H9 (cell line): Measurements from ENCODE around the gene TFCP2. TPM values are rescaled to one million over a fixed set of nuclear protein-coding genes. Genes with fewer than 3 reads are reported as not detected.

Experiments
- DNase-seq: peaks from one replicate; pipeline ENCODE4 v3.0.0-alpha.2; 2017
- H2AFZ ChIP-seq: one replicate; pipeline ENCODE4 v1.6.1; 2013; ENCODE audit warnings: mild to moderate bottlenecking, low read length, control low read depth, moderate library complexity
- H2AK5ac ChIP-seq: 2 replicates; pipeline ENCODE4 v1.6.1; 2013; ENCODE audit warnings: low read length, control low read depth, mixed read lengths; ENCODE audit not compliant: insufficient read length
- H2BK120ac ChIP-seq: one replicate; pipeline ENCODE4 v1.6.1; 2013; ENCODE audit warnings: low read depth, mild to moderate bottlenecking, low read length, control low read depth, inconsistent platforms; ENCODE audit not compliant: poor library complexity, severe bottlenecking
- H2BK12ac ChIP-seq: 2 replicates; pipeline ENCODE4 v1.6.1; 2013; ENCODE audit warnings: low read length, control low read depth, mixed read lengths, low read depth; ENCODE audit not compliant: insufficient read length
- H2BK15ac ChIP-seq: 2 replicates; pipeline ENCODE4 v1.6.1; 2013; ENCODE audit warnings: low read depth, low read length, control low read depth
- H2BK20ac ChIP-seq: one replicate; pipeline ENCODE4 v1.6.1; 2013; ENCODE audit warnings: low read depth, mild to moderate bottlenecking, low read length, control low read depth, inconsistent platforms; ENCODE audit not compliant: poor library complexity, severe bottlenecking
- H2BK5ac ChIP-seq: 2 replicates; pipeline ENCODE4 v1.6.1; 2013; ENCODE audit warnings: low read length, control low read depth, mixed read lengths; ENCODE audit not compliant: insufficient read length
- H3K14ac ChIP-seq: 2 replicates; pipeline ENCODE4 v1.6.1; 2013; ENCODE audit warnings: low read length, control low read depth; ENCODE audit not compliant: insufficient read depth
- H3K18ac ChIP-seq: 2 replicates; pipeline ENCODE4 v1.6.1; 2013; ENCODE audit warnings: low read depth, mild to moderate bottlenecking, mixed read lengths, low read length, control low read depth; ENCODE audit not compliant: insufficient read length
- H3K23ac ChIP-seq: 2 replicates; pipeline ENCODE4 v1.6.1; 2013; ENCODE audit warnings: low read length, control low read depth, mixed read lengths, low read depth; ENCODE audit not compliant: insufficient read length
- H3K23me2 ChIP-seq: 2 replicates; pipeline ENCODE4 v1.6.1; 2013; ENCODE audit warnings: low read depth, mild to moderate bottlenecking, mixed read lengths, low read length, control low read depth; ENCODE audit not compliant: insufficient read length, poor library complexity, severe bottlenecking
- H3K27ac ChIP-seq: 2 replicates; pipeline ENCODE4 v1.5.1; 2013; ENCODE audit warnings: low read length, control low read depth, mixed read lengths, low read depth; ENCODE audit not compliant: insufficient read length
- H3K27me3 ChIP-seq: 2 replicates; pipeline ENCODE4 v1.6.1; 2013; ENCODE audit warnings: low read length, control low read depth, inconsistent platforms; ENCODE audit not compliant: insufficient read depth
- H3K4ac ChIP-seq: 2 replicates; pipeline ENCODE4 v1.6.1; 2013; ENCODE audit warnings: low read depth, mild to moderate bottlenecking, control low read depth, inconsistent platforms, low read length, moderate library complexity
- H3K4me1 ChIP-seq: 2 replicates; pipeline ENCODE4 v1.6.1; 2013; ENCODE audit warnings: low read length, control low read depth, inconsistent platforms; ENCODE audit not compliant: insufficient read depth
- H3K4me2 ChIP-seq: 2 replicates; pipeline ENCODE4 v1.6.1; 2013; ENCODE audit warnings: low read length, control low read depth, mixed read lengths; ENCODE audit not compliant: insufficient read length, insufficient read depth
- H3K56ac ChIP-seq: 2 replicates; pipeline ENCODE4 v1.6.1; 2013; ENCODE audit warnings: low read depth, mild to moderate bottlenecking, mixed read lengths, low read length, control low read depth; ENCODE audit not compliant: insufficient read length
- H3K79me1 ChIP-seq: 2 replicates; pipeline ENCODE4 v1.6.1; 2013; ENCODE audit warnings: low read depth, mild to moderate bottlenecking, moderate library complexity, low read length, control low read depth, inconsistent platforms; ENCODE audit not compliant: insufficient read depth, poor library complexity, severe bottlenecking
- H3K79me2 ChIP-seq: 2 replicates; pipeline ENCODE4 v1.6.1; 2013; ENCODE audit warnings: low read length, control low read depth, inconsistent platforms; ENCODE audit not compliant: insufficient read depth
- H3K9ac ChIP-seq: 2 replicates; pipeline ENCODE4 v1.6.1; 2013; ENCODE audit warnings: low read length, control low read depth, mixed read lengths; ENCODE audit not compliant: insufficient read length; ENCODE audit errors: extremely low read depth
- H3K9me3 ChIP-seq: one replicate; pipeline ENCODE4 v1.6.1; 2013; ENCODE audit warnings: low read depth, low read length, inconsistent platforms; ENCODE audit not compliant: control insufficient read depth
- H3T11ph ChIP-seq: one replicate; pipeline ENCODE4 v1.6.1; 2013; ENCODE audit warnings: mild to moderate bottlenecking, low read length, control low read depth, inconsistent platforms
- H4K20me1 ChIP-seq: one replicate; pipeline ENCODE4 v1.6.1; 2013; ENCODE audit not compliant: control insufficient read depth, insufficient read length, insufficient read depth
- H4K5ac ChIP-seq: 2 replicates; pipeline ENCODE4 v1.6.1; 2013; ENCODE audit warnings: low read depth, mild to moderate bottlenecking, mixed read lengths, low read length, control low read depth; ENCODE audit not compliant: insufficient read length
- H4K8ac ChIP-seq: replicated peaks from 2 replicates; pipeline ENCODE4 v1.6.1; 2013; ENCODE audit warnings: low read length, control low read depth, mixed read lengths, low read depth; ENCODE audit not compliant: insufficient read length
- H4K91ac ChIP-seq: 2 replicates; pipeline ENCODE4 v1.6.1; 2013; ENCODE audit warnings: low read depth, mild to moderate bottlenecking, moderate library complexity, mixed read lengths, low read length, control low read depth; ENCODE audit not compliant: insufficient read length
- H3K27ac Mint-ChIP-seq, 3 experiments: 2 replicates in 2 of 3; 3 replicates in 1 of 3; pipeline ENCODE4 v1.8.0; 2020 to 2021; ENCODE audit warnings: mixed read lengths in 3 of 3, mild to moderate bottlenecking in 1 of 3, moderate library complexity in 1 of 3
- H3K27me3 Mint-ChIP-seq: 2 replicates; pipeline ENCODE4 v1.8.0; 2021; ENCODE audit warnings: low read depth, mild to moderate bottlenecking, moderate library complexity, mixed read lengths
- H3K36me3 Mint-ChIP-seq, 3 experiments: 2 replicates in 2 of 3; 3 replicates in 1 of 3; pipeline ENCODE4 v1.8.0; 2020 to 2021; ENCODE audit warnings: low read depth in 3 of 3, mixed read lengths in 3 of 3; ENCODE audit not compliant: insufficient read depth in 1 of 3
- H3K4me1 Mint-ChIP-seq, 2 experiments: 2 replicates each; pipeline ENCODE4 v1.8.0; 2020; ENCODE audit warnings: mixed read lengths in 2 of 2
- H3K4me3 Mint-ChIP-seq, 2 experiments: 2 replicates in 1 of 2; 3 replicates in 1 of 2; pipeline ENCODE4 v1.8.0; 2020 to 2021; ENCODE audit warnings: mild to moderate bottlenecking in 2 of 2, mixed read lengths in 2 of 2, moderate library complexity in 1 of 2
- H3K9me3 Mint-ChIP-seq, 2 experiments: 2 replicates in 1 of 2; 3 replicates in 1 of 2; pipeline ENCODE4 v1.8.0; 2020; ENCODE audit warnings: mild to moderate bottlenecking in 2 of 2, mixed read lengths in 2 of 2, moderate library complexity in 1 of 2
- WGBS: extraction: QIAGEN DNeasy Blood & Tissue Kit; methylation state at CpG from one replicate; pipeline ENCODE4 v1.1.7; 2013; ENCODE audit warnings: missing lambda C conversion rate, low lambda C conversion rate, mixed read lengths; ENCODE audit not compliant: insufficient read length; ENCODE audit errors: extremely low coverage; 5-methylcytosine and 5-hydroxymethylcytosine counted together
- total RNA-seq: library from RNA; stranded (reverse); gene quantifications from 2 replicates; pipeline ENCODE4 v1.2.1, GENCODE V29; 2021
- TF ChIP-seq, protein P1 (sequence below): fragments of 200-600 bp; sonication (generic); conservative IDR thresholded peaks from 3 replicates; pipeline ENCODE4 v1.8.0; 2021; ENCODE audit warnings: antibody characterized with exemption, mild to moderate bottlenecking

The TFCP2 gene
- total RNA-seq, 1 experiment from 2014 or later, result 27.1 TPM

DNA sequence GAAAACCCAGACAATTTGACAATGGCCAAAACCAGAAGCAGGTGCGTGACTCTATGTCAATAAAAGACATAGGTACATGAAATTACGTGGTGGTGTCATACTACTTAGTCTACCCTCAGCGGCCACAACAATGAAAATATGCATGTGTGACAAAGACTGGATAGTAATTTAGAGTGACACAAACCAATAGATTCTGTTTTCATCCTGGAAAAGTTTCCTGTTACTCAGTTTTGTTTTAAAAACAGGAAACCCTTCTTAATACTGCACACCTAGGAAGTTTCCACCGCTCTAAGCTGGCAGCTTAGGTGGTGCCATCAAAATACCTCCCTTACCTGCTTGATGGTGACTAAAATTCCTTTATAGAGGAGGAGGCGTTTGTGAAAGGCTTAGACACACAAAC is 29.8 kb upstream of the TFCP2 start:
- no peak overlapping the region for H3K27ac Mint-ChIP-seq
- WGBS, result no CpG with 5 or more reads among the region's 5 CpGs

More for the DNA sequence above, 29.8 kb upstream of the TFCP2 start:
- Histone ChIP-seq H4K8ac (no peak overlapping the region), H2BK5ac (no peak overlapping the region), H3T11ph (no peak overlapping the region), H3K9ac (no peak overlapping the region), H3K14ac (no peak overlapping the region), H3K79me1 (no peaks in the 10 kb centered on the region), H3K23me2 (no peaks in the 10 kb centered on the region), H3K4ac (no peak overlapping the region), H3K56ac (no peak overlapping the region), H2AFZ (no peak overlapping the region), H3K18ac (no peak overlapping the region), H4K91ac (no peak overlapping the region), H4K20me1 (no peaks in the 10 kb centered on the region), H3K23ac (no peak overlapping the region), H2BK15ac (no peak overlapping the region), H3K27ac (no peak overlapping the region), H3K27me3 (no peaks in the 10 kb centered on the region), H3K79me2 (no peaks in the 10 kb centered on the region), H2BK120ac (no peak overlapping the region), H3K4me2 (no peak overlapping the region), H2BK12ac (no peak overlapping the region), H4K5ac (no peak overlapping the region), H3K9me3 (no peaks in the 10 kb centered on the region), H3K4me1 (no peaks in the 10 kb centered on the region), H2AK5ac (no peak overlapping the region), H2BK20ac (no peak overlapping the region)
- no peak overlapping the region for H3K4me3 Mint-ChIP-seq
- H3K27me3 Mint-ChIP-seq, result peaks cover 1% of the 10 kb centered on the region; the same call in 1 of the 2 replicates
- DNase-seq, result no peak
- H3K9me3 Mint-ChIP-seq, result no peaks in the 10 kb centered on the region
- H3K4me1 Mint-ChIP-seq, result no peaks in the 10 kb centered on the region
- H3K36me3 Mint-ChIP-seq, result peaks cover 0 to 9% (median 4%) of the 10 kb centered on the region in 3 experiments; a peak in 5 of 7 replicates
- TF ChIP-seq, protein P1, sequence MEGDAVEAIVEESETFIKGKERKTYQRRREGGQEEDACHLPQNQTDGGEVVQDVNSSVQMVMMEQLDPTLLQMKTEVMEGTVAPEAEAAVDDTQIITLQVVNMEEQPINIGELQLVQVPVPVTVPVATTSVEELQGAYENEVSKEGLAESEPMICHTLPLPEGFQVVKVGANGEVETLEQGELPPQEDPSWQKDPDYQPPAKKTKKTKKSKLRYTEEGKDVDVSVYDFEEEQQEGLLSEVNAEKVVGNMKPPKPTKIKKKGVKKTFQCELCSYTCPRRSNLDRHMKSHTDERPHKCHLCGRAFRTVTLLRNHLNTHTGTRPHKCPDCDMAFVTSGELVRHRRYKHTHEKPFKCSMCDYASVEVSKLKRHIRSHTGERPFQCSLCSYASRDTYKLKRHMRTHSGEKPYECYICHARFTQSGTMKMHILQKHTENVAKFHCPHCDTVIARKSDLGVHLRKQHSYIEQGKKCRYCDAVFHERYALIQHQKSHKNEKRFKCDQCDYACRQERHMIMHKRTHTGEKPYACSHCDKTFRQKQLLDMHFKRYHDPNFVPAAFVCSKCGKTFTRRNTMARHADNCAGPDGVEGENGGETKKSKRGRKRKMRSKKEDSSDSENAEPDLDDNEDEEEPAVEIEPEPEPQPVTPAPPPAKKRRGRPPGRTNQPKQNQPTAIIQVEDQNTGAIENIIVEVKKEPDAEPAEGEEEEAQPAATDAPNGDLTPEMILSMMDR, result no peak
